Prostate gland (tissue), 2 donors: ENCODE results near the gene STX1B. TPM values are rescaled to one million over a fixed set of nuclear protein-coding genes. Genes with fewer than 3 reads are reported as not detected.

Experiments
- DNase-seq: peaks from one replicate; pipeline ENCODE4 v3.0.0-alpha.2; 2019; ENCODE audit warnings: low spot score
- H3K27ac ChIP-seq, 2 donors: fragments of 200-600 bp; sonication (generic); 2 replicates each; pipeline ENCODE4 v1.5.1; 2017 to 2019
- H3K27me3 ChIP-seq: fragments of 200-600 bp; sonication (generic); replicated peaks from 2 replicates; pipeline ENCODE4 v1.5.1; 2019; ENCODE audit not compliant: insufficient read depth
- H3K36me3 ChIP-seq, 2 donors: fragments of 200-600 bp; sonication (generic); 1 replicate in 1 of 2; 2 replicates in 1 of 2; pipeline versions ENCODE4 v1.5.1 to v1.8.1; 2017 to 2019
- H3K4me1 ChIP-seq: fragments of 200-600 bp; sonication (generic); replicated peaks from 2 replicates; pipeline ENCODE4 v1.5.1; 2019
- H3K4me3 ChIP-seq, 2 donors: fragments of 200-600 bp; sonication (generic); 2 replicates each; pipeline ENCODE4 v1.5.1; 2017 to 2019
- H3K9me3 ChIP-seq: fragments of 200-600 bp; sonication (generic); 2 replicates; pipeline ENCODE4 v1.5.1; 2017
- POLR2A ChIP-seq: fragments of 450-650 bp; IDR thresholded peaks from one replicate; pipeline ENCODE4 v1.6.1; 2016; ENCODE audit warnings: antibody characterized with exemption, mild to moderate bottlenecking
- POLR2AphosphoS5 ChIP-seq: sonication (generic); formaldehyde crosslinking; IDR thresholded peaks from one replicate; pipeline ENCODE4 v1.6.1; 2017; ENCODE audit warnings: antibody characterized with exemption
- WGBS: methylation state at CpG from one replicate; pipeline ENCODE4 v1.1.5; 2018; 5-methylcytosine and 5-hydroxymethylcytosine counted together
- intact Hi-C: fragments of 100-400 bp; cut with DNase I; formaldehyde crosslinking; loops from one replicate; pipeline ENCODE4 v1.14.2; 2022
- total RNA-seq, 2 donors: library from RNA; depleted of rRNA; stranded (reverse); fragments of >200 nt; gene quantifications; one replicate each; pipeline ENCODE4 v1.1.0, GENCODE V29; 2016
- TF ChIP-seq, protein P1 (sequence below), 4 experiments: fragments of 200-600 bp in 2 of 4; fragments of 450-650 bp in 2 of 4; sonication (generic) in 2 of 4; IDR thresholded peaks; 1 replicate in 3 of 4; 2 replicates in 1 of 4; pipeline ENCODE4 v1.5.1; 2016 to 2019; ENCODE audit warnings: antibody characterized with exemption in 4 of 4, mild to moderate bottlenecking in 2 of 4, moderate library complexity in 2 of 4

STX1B gene
- total RNA-seq, 2 donors from 2014 or later = 0.36 to 0.91 TPM

DNA sequence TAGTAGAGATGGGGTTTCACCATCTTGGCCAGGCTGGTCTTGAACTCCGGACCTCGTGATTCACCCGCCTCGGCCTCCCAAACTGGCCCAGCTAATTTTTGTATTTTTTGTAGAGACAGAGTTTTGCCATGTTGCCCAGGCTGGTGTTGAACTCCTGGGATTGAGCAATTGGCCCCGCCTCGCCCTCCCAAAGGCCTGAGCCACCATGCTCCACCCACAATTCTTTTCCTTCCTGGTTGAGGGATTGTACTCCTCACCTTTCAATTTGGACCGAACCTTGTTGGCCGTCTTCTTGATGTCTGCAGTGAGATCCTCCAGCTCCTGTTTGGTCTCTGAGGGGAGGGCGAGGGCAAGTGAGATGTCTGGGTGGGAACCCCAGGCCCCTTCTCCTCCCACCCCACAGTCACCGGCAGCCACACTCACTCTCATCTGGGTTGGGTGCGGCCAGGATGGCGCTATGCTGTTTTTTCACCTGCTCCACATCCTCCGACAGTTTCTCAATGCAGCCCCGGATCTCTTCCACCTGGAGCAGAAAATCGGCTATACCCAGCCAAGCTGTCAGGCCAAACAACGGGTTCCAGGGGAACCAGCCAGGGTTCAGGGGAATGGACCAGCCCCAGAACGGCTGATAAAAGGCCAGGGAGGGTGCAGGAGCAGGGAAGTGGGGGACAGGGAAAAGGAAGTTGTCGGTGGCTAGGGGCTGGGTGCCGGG lies 9.6 kb downstream of the STX1B start:
- no peak overlapping the region for H3K4me3 ChIP-seq
- no peak overlapping the region for H3K27ac ChIP-seq
- intact Hi-C loops = no loop called here
- H3K36me3 ChIP-seq = no peaks in the 10 kb centered on the region
- H3K9me3 ChIP-seq = no peaks in the 10 kb centered on the region
- WGBS = 88% methylated on average over 18 of the region's 19 CpGs
- TF ChIP-seq, protein P1, sequence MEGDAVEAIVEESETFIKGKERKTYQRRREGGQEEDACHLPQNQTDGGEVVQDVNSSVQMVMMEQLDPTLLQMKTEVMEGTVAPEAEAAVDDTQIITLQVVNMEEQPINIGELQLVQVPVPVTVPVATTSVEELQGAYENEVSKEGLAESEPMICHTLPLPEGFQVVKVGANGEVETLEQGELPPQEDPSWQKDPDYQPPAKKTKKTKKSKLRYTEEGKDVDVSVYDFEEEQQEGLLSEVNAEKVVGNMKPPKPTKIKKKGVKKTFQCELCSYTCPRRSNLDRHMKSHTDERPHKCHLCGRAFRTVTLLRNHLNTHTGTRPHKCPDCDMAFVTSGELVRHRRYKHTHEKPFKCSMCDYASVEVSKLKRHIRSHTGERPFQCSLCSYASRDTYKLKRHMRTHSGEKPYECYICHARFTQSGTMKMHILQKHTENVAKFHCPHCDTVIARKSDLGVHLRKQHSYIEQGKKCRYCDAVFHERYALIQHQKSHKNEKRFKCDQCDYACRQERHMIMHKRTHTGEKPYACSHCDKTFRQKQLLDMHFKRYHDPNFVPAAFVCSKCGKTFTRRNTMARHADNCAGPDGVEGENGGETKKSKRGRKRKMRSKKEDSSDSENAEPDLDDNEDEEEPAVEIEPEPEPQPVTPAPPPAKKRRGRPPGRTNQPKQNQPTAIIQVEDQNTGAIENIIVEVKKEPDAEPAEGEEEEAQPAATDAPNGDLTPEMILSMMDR (IDR thresholded peaks at IDR 0.05) = no peak
- TF ChIP-seq POLR2AphosphoS5 = no peak
- no peak for TF ChIP-seq POLR2A
- no peaks in the 10 kb centered on the region for H3K4me1 ChIP-seq
- DNase-seq = no peak
- H3K27me3 ChIP-seq = no peaks in the 10 kb centered on the region

DNA sequence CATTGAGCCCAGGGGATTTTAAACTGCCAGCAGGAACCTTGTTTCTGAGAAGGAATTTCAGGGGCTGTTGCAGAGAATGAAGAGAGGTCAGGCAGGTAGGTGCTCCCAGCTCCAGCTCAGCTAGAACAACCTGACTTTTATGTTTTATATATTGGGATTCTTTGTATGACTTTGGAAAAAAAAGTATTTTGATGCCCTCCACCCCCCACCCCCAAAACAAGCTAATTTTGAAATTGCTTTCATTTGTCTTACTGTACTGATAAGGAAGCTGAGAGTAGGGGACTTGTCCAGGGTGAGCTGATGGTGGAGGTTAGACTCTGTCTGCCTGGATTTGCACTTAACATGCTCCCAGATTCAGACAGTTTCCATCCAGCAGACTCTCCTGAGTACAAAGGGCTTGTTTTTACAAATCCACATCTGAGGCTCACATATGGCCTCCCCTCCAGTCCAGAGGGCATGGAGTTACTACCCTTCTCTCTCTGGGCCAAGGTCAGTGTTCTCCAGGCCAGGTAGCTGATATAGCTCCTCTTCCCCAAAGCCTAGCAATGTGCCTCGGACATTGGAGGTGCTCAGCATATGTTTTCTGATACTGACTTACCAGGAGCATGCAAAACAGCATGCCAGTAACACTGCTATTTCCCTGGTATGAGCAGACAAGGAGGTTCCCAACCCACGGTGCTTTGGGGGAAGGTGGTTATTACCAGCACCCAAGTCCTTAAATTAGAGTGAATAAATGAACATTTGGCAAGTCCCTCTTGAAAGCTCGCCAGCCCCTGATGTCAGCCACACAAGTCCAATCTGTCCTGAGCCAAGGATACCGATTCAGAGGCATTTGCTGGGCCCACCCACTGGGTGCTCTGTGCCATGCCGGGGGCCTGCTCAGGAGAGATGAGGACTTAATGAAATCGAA lies 11.3 kb downstream of the STX1B start:
- Histone ChIP-seq H3K4me3 (no peak overlapping the region), H3K27me3 (no peaks in the 10 kb centered on the region), H3K4me1 (no peaks in the 10 kb centered on the region), H3K9me3 (no peaks in the 10 kb centered on the region), H3K27ac (no peak overlapping the region), H3K36me3 (no peaks in the 10 kb centered on the region)
- 65% methylated on average over 6 of the region's 6 CpGs for WGBS
- intact Hi-C loops = loop anchor here (5.0 kb wide), 1 partner anchor 33 kb away; the partner anchor contains the start of gene STX4
- TF ChIP-seq POLR2AphosphoS5 = no peak
- no peak for TF ChIP-seq POLR2A
- TF ChIP-seq, protein P1 (IDR thresholded peaks at IDR 0.05) = no peak
- DNase-seq = no peak

- peak overlapping the region in 1 of 2 donors; percentile 38 for H3K27ac ChIP-seq
These were observed 12.4 kb downstream of the STX1B start for GRCh38 chr16:30997725-30998711.

More at GRCh38 chr16:30997725-30998711, 12.4 kb downstream of the STX1B start:
- 79% methylated on average over 21 of the region's 21 CpGs for WGBS
- H3K36me3 ChIP-seq = no peaks in the 10 kb centered on the region
- no peak for DNase-seq
- no peaks in the 10 kb centered on the region for H3K9me3 ChIP-seq
- intact Hi-C loops = loop anchor here (5.0 kb wide), 1 partner anchor 34 kb away; the partner anchor contains the start of gene STX4
- no peaks in the 10 kb centered on the region for H3K27me3 ChIP-seq
- peak overlapping the region; percentile 29 to 38 for H3K4me3 ChIP-seq
- H3K4me1 ChIP-seq = no peaks in the 10 kb centered on the region
- no peak for TF ChIP-seq POLR2A
- TF ChIP-seq POLR2AphosphoS5 = no peak
- TF ChIP-seq, protein P1 (IDR thresholded peaks at IDR 0.05) = no peak
